D721Med (cell line): Measurements from ENCODE around the gene DTX4.

Experiments
- DNase-seq: peaks from one replicate; pipeline ENCODE4 v3.0.0; 2011; ENCODE audit warnings: low spot score; ENCODE audit not compliant: insufficient read length
- FAIRE-seq: peaks from 2 replicates; lab custom pipeline; 2011; peaks lifted over from hg19 to GRCh38; lab: Jason Lieb, UNC
- TF ChIP-seq, protein P1 (sequence below): IDR thresholded peaks from 2 replicates; pipeline ENCODE4 v1.5.1; 2012; ENCODE audit warnings: mild to moderate bottlenecking, control low read depth; ENCODE audit not compliant: insufficient read depth; ENCODE audit errors: missing control alignments

The DTX4 gene

GRCh38 chr11:59192446-59193020 is 20.6 kb downstream of the DTX4 start:
- no peak for DNase-seq
- TF ChIP-seq, protein P1, sequence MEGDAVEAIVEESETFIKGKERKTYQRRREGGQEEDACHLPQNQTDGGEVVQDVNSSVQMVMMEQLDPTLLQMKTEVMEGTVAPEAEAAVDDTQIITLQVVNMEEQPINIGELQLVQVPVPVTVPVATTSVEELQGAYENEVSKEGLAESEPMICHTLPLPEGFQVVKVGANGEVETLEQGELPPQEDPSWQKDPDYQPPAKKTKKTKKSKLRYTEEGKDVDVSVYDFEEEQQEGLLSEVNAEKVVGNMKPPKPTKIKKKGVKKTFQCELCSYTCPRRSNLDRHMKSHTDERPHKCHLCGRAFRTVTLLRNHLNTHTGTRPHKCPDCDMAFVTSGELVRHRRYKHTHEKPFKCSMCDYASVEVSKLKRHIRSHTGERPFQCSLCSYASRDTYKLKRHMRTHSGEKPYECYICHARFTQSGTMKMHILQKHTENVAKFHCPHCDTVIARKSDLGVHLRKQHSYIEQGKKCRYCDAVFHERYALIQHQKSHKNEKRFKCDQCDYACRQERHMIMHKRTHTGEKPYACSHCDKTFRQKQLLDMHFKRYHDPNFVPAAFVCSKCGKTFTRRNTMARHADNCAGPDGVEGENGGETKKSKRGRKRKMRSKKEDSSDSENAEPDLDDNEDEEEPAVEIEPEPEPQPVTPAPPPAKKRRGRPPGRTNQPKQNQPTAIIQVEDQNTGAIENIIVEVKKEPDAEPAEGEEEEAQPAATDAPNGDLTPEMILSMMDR = no peak
- no peak for FAIRE-seq

DNA sequence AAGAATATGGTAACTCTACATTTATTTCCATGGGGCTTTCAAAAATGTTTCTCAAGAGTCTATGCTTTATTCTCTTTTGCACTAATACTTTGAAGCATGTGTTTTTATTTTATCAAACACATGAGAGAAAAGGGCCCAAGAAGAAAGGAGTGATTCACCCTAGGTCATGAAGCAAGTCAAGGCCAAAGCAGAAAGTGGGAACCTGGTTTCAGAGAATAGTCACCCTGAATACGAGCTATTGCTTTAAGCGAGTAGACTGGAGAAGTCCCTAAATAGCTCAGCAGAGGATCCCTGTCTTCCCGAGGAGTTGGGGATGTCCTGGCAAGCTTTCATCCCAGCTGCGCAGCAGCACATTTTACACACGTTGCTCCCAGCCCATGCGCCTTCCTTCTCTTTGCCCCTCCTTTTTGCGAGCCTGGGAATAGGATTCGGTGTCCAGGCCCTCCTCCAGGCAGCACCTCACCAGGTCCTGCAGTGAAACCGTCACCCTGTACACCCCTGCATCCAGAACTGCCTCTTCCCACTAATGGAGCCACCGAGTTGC is 21.7 kb downstream of the DTX4 start:
- FAIRE-seq (no peak), DNase-seq (no peak)
- TF ChIP-seq, protein P1 = no peak

DNA sequence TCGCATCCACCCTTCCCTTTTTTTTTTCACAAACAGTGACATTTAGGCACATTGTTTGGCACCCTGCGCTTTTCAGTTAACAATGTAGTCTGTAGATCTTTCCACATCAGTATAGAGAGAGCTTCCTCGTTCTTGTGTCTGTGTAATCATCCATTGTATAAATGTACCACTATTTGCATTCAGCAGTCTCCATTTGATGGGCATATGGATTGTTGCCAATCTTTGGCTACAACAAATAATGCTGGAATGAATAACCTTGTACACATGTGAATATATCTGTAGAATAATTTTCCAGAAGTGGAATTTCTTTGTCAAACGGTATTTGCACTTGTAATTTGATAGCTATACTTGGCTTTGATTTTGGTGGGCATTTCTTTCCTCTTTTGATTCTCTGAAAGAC is 23.7 kb downstream of the DTX4 start:
- no peak for DNase-seq
- TF ChIP-seq, protein P1 = no peak
- FAIRE-seq = no peak

DNA sequence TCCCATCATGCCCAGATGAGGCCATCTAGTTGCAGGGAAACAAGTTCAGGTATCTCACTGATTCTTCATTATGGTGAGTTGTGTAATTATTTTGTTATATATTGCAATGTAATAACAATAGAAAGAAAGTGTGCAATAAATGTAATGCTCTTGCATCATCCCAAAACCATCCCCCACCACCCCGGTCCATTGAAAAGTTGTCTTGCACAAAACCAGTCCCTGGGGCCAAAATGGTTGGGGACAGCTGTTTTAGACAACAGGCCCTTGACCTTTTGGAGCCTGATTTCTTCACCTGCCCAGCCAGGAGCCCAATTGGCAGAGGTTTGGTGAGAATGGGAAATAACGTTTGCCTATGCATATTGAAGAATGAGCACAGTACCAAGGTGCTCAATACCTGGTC is 24.8 kb downstream of the DTX4 start:
- TF ChIP-seq, protein P1 = no peak
- FAIRE-seq (no peak), DNase-seq (no peak)

DNA sequence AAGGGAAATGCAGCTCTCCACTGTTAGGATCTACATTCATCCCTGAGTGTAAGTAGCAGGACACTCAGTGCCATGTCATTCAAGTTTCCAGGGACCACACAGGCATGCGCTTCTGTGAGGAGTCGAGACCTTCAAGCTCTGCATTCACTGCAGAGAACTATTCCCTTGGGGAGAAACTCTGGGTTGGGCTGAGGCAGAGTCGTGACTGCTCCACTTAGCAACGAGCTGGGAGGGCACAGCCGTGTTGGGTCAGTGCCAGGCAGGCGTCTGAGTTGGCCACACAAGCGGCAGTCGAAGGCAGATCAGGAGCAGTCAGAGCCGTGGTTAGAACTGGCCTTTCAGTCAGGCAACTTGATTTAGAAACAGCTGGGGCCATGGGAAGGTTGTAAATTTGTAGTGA is 26.1 kb downstream of the DTX4 start:
- FAIRE-seq (no peak), DNase-seq (no peak)
- TF ChIP-seq, protein P1 = no peak

GRCh38 chr11:59198726-59199125 is 26.8 kb downstream of the DTX4 start:
- DNase-seq (no peak), FAIRE-seq (no peak)
- TF ChIP-seq, protein P1 = no peak
